NCI-H748 (cell line): ENCODE results near the gene CNTNAP2.

Experiments
- DNase-seq: peaks from one replicate; lab custom pipeline; 2025; ENCODE audit not compliant: unreplicated experiment; lab: John Stamatoyannopoulos, UW

The CNTNAP2 gene

DNA sequence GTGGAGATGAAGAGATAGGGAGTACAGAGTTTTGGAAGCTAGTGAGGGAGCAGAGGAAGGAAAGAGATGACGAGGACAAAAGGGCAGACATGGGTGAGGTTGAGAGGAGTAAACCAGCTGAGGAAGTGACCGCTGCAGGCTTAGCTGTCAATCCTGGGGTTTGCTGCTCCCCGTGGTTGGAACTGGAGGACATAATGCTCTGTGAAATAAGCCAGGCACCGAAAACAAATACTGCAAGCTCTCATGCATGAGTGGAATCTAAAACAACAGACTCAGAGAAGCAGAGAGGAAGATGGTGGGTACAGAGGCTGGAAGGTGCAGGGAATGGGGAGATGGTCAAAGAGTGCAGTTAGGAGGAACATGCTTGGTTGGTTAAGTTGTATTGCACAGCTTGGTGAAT is 1991.8 kb downstream of the CNTNAP2 start:
- DNase-seq: no peak

DNA sequence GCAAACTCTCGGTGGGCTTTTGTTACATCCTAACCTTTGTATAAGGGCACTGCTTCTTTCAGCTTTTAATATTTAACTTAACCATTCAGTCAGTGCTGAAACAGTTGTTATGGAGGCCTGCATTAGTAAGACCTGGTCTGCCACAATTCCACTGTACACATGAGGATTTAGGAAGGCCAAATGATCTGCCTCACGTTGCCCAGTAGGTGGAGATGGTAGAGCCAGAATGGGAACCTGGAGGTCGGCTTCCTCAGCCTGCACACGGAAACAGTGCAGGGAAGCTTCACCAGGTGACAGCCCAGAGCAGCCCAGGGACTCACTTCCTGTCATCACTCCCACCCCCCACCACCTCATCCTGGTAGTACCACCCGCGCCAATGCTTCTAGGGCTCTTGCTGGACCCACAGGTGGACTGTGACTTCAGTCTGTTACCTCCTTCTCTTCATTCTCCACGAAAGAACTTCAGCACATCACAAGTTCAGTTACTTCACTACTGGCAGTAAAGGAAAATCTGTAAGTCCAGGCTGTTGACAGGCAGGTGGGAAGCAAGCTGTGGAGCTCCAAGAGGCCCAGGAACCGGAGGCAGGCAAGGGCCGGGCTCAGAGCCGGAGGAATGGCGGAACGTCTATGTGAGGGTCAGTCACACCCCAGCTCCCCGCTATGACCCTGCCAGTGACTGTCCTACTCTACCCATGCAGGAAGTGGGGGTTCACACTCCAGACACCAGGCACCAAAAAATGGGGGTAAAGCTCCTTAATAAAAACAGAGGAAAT is 1993.7 kb downstream of the CNTNAP2 start:
- no peak for DNase-seq

DNA sequence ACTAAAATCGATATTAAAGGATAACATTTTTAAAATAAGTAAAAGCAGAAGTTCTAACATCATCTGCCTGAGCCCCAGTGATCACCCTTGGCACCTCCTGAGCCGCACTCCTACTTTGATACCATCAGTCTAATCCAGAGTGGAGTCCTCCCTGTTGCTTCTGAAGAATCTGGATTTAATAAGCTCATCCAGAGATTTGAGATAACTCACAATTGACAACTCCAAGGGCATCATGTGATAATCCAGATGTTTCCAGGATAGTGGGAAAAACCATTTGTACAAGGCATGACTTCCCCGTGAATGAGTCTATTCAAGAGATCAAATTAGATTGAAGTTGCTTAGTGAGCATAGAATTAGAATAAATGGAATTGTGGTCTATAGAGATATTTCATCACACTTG is 1998.2 kb downstream of the CNTNAP2 start:
- no peak for DNase-seq

DNA sequence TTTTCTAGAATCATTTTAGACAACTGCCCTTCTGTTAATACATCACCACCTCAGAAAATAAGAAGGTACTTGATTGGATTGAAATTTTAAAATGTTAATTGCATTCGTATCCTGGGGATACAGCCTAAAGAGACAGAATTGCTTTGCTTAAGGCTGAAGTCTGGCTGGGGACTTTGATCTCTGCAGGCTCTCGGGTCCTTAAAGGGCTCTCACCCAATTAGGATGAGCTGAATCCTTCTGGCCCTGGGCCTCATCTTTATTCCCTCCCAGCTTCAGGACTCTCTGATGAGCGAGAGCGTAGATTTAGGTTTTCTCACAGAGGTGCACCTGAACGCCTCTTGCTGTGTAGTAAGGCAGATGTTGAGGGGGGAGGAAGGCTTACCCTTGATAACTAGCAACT is 1998.7 kb downstream of the CNTNAP2 start:
- no peak for DNase-seq

DNA sequence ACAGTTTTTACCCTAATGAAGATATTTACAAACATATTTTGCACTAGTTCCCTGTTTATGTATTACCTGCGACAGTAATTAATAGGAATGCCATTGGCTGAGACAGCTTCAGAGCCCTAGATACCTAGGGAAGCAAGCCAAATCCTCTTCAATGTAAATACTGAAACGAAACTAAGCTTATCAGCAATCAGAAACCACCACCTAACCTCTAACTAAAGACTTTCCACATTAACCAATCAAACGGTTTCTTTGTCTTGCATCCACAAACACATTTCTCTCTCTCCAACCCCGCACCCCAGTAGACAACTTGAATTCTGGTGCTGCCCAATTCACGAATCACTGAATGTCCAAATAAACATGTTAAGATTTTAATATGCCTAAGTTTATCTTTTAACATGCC is 1999.6 kb downstream of the CNTNAP2 start:
- no peak for DNase-seq

DNA sequence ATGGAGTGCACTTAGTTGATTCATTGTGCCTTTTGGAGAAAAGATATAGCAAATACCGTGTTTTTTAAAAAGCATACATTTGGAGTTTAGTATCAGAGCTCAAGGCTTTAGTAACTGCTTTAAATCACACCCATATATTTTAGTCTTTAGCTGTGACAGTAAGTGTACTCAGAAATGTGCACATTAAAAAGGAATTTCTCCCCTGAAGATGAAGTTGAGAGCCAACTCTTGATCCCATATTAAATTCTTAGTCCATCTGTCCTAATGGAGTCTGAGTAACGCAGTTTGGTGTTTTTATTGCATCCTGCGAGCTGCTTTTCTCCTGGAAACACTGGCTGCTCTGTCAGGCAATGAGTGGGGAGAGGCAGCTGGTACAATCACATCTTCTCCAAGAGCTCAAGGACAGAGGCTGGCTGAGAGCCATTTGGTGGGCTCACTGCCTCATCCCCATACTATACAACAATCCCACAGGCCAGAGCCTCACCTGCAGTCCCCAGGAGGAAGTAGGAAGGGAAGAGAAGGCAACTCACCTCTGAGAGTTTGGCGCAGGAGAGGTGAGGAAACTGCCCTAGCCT is 2000.3 kb downstream of the CNTNAP2 start:
- no peak for DNase-seq

DNA sequence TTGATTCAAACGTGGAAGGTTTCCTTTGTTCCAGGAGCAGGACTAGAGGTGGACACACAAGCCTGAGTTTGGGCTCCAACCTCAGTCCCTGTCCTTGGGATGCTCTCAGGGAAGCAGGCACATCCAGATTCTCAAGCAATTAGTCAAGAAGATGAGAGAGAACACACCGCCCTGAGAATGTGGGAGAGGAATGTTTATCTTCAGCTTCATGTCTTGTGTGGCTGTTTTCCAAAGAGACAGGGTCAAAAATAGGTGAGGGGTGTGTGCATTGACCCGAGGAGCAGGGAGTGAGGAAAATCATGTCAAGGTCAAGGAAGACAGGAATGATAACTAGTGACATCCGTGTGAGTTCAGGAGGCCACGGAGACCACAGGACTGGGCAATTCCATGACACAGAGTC is 2001.8 kb downstream of the CNTNAP2 start:
- DNase-seq: no peak

DNA sequence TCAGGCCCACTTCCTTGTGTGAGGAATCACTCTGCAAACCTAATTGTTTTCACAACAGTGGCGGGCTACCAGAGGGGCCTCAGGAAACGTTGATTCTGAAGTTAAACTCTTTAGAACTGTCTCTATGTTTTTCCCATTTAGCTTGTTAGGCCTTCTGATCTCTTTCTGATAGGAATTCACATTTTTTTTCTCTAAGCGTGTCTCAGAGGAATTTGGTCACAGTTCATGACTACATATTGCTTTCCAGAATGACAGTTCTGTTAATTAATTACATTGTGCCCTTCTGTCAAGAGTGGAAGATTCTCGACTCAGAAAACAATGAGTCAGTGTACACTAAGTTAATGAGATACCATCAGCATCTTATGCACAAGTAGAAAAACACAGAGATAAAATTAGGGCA is 2004.8 kb downstream of the CNTNAP2 start:
- no peak for DNase-seq

DNA sequence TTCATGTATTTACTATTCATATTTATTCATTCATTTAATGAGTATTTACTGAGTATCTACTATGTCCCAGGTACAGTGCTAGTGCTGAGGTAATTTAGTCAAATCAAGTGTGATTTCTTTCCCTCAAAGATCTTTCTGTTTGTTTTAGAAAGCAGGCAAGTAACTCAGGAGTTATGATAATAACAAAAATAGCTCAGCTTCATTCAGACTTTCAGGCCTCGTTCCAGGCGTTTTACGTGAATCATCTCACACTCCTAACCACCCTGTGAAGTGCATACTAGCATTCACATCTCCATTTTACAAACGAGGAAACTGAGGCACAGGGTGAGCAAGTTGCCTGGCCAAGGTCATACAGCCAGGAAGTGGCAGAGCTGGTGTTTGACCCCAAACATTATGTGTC is 2005.2 kb downstream of the CNTNAP2 start:
- no peak for DNase-seq

DNA sequence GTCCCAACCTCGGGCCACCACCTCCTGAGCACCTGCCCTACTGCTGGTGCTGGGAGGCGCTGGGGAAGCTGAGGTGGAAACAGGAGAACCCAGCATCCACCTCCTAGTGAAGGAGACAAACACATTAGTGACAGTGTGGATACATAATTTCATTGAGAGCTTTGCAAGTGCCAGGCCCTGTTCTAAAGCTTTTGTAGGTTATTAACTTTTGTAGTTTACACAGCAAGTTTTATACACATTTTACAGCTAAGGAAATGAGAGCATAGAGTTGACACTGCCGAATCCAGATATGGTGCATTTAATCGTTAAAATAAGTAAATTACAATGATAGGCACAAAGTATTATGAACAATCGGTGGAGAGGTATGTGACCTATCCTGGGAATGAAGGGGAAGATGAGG is 2007.9 kb downstream of the CNTNAP2 start:
- no peak for DNase-seq

DNA sequence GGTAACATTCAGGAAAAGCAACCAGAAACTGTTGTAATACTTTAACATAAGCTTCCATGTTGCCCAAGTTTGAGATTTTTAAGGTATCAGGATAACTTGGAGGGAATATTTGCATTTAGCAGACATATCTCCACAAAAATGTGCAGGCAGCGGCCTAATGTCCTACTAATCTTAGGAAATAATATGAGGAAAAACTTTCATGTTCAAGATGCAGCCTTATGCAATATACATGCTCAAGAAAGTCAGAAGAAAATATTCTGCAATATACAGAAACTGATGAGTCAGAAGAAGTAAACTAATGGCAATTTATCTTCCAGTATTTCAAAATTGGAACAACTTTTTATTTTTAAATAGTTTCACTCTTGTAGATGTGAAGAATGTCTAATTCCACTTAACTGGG is 2010.8 kb downstream of the CNTNAP2 start:
- DNase-seq: no peak

DNA sequence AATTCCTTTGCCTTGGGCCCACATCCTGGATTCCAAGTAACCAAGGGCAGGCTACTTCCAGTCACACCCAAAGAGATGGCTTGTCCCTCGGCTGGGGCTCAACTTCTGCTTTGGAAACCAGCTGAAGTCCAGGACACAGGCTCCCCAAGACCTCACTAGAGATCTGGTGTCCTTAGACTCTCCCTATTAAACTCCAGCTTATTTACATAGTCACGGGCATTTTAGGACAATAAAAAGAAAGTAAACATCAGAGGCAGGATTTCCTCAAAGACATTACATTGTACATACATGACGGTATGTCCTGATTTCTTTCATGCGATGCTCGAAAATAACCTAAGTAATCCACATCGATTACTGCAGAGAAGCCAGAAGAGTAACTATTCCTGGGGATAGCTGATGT is 2012.4 kb downstream of the CNTNAP2 start:
- DNase-seq: no peak

DNA sequence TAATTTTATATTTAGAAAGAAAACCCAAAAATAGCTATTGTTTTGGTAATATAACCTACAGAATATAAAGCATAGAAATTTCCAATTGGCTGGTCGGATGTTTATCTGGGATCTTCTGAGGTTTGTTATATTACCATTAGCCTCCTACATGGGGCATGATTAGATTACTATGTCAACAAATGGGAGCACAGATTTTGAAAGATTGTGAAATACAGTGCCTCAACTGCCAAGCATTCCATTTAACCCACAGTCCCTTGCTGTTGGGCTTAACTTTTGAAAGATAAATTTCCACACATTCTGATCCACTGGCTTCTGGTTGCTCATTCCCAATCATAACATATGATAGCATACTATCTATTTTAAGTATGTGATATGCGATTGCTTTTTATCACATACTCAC is 2018.5 kb downstream of the CNTNAP2 start:
- DNase-seq: peak; percentile 28

DNA sequence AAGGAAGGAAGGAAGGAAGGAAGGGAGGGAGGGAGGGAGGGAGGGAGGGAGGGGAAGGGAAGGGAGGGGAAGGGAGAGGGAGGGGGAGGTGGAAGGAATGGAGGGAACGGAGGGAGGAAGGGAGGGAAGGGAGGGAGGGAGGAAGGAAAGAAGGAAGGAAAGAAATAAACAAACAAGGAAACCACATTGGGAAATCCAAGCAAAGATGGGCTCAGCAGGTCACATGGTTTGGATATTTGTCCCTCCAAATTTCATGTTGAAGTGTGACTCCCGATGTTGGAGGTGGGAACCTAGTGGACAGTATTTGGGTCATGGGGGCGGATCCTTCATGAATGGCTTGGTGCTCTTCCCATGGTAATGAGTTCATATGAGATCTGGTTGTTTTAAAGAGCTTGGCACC is 2019.4 kb downstream of the CNTNAP2 start:
- no peak for DNase-seq

DNA sequence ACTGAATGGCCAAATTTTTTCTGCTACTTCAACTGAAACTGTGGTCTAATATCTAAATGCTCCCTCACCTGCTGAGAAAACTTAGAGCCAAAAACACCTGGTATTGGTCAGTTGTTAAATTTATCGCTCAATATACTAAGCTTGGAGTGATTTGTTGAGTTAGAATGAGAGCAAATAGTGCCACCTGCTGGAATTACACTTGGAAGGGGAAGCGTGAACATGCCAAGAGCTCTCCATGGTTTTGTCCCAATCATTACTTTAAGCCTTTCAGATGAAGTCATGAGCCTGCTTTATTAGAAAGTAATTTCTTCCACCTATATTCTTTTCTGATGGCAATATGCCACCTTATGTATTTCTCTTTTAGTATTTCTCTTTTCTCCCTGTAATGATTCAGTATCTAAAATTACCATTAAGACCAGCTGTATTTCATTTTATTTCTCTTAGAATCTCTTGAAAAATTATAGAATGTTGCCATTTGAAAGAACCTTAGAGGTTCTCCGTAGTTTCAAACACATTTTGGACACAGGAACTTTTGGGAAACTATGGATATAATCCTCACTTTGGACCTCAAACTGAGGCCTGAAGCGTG is 2026.2 kb downstream of the CNTNAP2 start:
- peak; percentile 80 for DNase-seq

DNA sequence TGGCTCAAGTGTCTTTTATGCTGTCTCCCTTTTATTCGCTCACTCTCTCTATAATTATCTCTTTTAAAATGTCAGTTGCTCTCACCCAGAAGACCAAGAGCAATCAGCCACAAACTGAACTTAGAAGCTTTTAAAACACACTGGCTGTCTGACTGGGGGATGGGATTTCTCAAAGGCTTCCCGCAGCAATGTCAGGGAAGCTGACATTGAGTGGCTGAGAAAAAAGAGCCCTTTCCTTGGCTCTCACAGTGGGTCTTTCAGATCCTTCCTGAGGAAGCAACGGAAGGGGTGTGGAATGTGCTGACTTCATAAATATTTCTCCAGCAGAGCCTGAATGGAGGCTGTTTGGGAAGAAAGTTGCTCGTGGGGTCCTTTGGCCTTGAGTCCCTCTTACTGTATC is 2028.2 kb downstream of the CNTNAP2 start:
- no peak for DNase-seq

DNA sequence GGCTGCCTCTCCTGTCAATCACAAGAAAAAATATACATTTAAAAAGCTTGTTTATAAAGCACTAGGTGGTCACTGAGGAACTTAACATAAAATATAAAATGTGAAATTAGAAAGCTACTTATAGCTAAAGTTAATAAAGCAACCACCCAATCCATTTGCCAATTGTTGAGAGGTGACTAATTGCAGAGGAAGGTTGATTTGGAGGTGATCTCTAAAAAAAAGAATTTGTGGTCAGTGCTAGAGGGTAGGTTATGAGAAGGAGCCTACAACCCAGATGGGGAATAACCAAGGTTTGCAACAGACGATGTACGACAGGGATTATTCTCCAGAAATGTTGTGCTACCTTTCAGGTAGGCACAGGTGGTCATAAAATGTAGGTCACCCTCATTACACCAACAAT is 2029.7 kb downstream of the CNTNAP2 start:
- DNase-seq: no peak

DNA sequence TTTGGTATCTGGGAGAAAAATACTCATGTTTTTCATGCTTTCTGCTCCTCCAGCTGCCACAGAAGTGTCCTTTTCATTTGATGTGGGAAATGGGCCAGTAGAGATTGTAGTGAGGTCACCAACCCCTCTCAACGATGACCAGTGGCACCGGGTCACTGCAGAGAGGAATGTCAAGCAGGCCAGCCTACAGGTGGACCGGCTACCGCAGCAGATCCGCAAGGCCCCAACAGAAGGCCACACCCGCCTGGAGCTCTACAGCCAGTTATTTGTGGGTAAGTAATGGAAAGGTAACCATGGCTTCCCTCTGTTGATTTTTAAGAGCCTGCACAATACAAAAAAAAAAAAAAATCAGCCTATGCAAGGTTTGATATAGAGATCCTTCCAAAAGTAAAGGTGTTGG is 2030.8 kb downstream of the CNTNAP2 start:
- DNase-seq: no peak

DNA sequence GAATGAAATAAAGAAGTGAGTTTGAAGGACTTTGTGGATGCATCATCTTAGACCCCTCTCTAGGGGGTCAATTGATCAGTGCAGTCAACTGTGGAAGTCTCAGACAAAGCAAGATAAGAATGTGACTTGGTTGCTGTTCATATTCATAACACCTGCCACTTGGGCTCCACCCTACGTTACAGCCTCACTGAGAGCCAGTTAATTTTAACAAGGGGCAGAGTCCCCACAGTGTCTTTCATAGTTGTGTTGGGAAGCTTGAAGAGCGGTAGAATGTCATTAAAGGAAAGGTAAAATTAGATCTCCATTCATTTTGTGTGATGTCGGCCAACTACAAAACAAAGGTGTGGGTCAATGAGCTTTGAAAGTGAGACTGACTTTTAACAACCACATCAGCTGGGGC is 2031.9 kb downstream of the CNTNAP2 start:
- DNase-seq: peak; percentile 41

DNA sequence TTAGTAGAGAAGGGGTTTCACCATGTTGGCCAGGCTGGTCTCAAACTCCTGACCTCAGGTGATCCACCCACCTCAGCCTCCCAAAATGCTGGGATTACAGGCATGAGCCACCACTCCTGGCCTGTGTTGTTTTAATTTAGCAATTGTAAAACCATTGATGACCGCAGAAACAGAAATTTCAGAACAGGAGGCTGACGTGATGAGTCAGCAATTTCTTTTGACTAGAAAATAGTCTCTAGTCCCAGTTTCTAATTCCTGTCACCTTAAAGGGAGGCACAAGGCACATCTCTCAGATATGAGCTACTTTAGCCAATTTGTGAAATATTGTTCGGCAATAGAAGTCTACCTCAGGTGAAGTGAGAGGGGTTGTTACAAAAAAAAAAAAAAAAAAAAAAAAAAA is 2033.1 kb downstream of the CNTNAP2 start:
- DNase-seq: no peak

DNA sequence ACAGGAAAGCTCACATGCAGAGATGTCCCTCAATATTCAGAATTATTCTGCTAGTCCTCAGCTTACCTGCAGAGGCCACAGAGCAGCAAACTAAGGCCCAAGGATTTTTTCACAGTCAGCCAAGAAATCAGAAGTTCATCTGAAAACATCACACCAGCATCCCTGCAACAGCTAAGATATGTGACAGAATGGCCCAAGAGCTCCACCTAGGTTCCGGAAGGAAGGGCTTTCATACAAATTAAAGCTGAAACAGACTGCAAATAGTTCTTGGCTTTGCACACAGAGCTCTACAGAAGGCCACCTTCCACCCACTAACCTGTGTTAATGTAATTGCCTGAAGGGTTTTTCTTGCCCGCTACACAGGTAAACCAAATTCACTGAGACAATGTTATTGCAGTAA is 2035.2 kb downstream of the CNTNAP2 start:
- DNase-seq: no peak

DNA sequence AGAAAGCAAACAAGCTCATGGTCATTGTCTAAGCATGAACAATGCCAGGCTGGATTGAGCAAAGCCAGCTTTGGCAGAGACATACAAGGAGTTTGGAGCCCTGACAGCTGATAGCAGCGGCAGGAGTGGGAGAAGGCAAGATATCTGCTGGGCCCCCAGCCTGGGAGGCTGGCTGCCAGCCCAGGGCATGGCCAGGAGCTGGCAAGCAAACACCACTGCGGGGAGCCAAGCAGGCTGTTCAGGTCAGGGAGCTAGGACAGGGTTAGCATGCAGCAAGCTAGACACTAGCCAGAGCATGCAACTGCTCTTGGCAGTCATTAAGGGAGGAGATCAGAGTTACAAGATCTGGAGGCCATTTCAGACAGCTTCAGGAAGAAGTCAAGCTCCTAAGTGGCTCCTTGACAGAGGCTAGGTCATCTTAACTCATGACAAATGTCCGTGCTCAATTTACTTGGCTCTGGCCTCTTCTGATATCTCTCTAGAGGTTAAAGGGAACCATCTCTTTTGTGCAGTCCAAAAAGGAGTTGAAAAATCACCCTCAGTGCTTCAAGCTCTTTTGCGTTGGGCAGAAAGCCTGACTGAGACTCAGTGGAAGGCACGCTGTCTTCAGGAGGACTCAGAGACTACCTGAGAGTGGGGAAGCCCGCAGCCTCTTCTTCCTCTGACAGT is 2037.1 kb downstream of the CNTNAP2 start:
- peak; percentile 49 for DNase-seq
